ENCODE data around the gene DENND1C.

Gene DENND1C

DNA sequence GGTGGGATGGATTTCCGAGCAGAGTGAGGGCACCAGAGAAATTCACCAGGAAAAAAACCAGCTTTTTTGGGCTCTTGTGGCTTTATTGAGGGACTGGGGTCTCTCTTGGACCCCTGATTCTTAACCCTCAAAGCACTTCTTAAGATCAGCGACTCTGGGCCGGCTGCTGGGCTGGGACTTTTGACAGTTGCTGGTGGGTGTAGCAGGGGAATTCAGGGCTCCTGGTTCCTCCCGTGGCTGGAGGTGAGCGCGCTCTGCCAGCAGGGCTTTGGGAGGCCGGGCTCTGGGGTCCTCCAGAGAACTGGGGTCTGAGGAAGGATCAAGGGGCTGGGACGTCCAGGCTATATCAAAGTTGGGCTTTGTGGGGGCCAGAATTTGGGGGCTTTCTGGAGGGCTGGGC is 14.2 kb downstream of the DENND1C start:
- no peak for DNase-seq (ENCODE audit: low read depth in 2 of 2)
- H3K4me3 ChIP-seq (replicated peaks in 1 of 2; ENCODE audit: low read depth in 2 of 2, low read length in 2 of 2), result no peak overlapping the region
- TF ChIP-seq, protein P1, sequence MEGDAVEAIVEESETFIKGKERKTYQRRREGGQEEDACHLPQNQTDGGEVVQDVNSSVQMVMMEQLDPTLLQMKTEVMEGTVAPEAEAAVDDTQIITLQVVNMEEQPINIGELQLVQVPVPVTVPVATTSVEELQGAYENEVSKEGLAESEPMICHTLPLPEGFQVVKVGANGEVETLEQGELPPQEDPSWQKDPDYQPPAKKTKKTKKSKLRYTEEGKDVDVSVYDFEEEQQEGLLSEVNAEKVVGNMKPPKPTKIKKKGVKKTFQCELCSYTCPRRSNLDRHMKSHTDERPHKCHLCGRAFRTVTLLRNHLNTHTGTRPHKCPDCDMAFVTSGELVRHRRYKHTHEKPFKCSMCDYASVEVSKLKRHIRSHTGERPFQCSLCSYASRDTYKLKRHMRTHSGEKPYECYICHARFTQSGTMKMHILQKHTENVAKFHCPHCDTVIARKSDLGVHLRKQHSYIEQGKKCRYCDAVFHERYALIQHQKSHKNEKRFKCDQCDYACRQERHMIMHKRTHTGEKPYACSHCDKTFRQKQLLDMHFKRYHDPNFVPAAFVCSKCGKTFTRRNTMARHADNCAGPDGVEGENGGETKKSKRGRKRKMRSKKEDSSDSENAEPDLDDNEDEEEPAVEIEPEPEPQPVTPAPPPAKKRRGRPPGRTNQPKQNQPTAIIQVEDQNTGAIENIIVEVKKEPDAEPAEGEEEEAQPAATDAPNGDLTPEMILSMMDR (IDR thresholded peaks at IDR 0.05; ENCODE audit: low read depth, low read length), result no peak

DNA sequence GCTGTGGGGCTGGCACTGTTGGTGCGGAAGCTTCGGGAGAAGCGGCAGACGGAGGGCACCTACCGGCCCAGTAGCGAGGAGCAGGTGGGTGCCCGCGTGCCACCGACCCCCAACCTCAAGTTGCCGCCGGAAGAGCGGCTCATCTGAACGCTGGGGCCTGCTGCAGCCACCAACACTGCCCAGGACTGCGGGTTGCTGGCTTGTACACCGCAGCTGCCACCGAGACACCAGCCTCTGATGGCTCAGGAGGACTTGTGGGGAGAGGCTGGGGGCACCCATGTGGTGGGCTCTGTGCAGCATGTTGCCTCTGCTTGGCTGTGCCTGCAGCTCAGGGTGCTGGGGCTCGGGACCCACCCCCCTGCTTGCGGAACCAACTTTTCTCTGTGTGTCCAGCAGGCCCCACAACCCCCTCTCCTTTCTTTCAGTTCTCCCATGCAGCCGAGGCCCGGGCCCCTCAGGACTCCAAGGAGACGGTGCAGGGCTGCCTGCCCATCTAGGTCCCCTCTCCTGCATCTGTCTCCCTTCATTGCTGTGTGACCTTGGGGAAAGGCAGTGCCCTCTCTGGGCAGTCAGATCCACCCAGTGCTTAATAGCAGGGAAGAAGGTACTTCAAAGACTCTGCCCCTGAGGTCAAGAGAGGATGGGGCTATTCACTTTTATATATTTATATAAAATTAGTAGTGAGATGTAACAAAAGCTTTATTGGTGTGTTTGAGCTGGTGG is 14.9 kb downstream of the DENND1C start:
- TF ChIP-seq, protein P1 (IDR thresholded peaks at IDR 0.05; ENCODE audit: low read depth, low read length), result no peak
- no peak for DNase-seq (ENCODE audit: low read depth in 2 of 2)
- H3K4me3 ChIP-seq (replicated peaks in 1 of 2; ENCODE audit: low read depth in 2 of 2, low read length in 2 of 2), result no peak overlapping the region

DNA sequence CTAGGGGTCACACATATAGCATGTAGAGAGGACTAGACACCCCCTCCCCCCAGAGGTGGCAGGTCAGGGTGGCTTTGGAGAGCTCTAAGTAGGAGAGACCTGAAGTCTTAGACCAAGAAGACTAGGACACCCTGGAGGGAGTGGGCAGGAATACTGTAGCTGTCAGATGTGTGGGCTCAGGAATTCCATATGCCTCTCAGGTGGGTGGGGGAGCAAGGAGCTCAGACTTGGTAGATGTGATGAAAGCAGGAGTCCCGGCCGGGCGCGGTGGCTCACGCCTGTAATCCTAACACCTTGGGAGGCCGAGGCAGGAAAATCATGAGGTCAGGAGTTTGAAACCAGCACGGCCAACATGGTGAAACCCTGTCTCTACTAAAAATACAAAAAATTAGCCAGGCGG is 15.9 kb downstream of the DENND1C start:
- TF ChIP-seq, protein P1 (IDR thresholded peaks at IDR 0.05; ENCODE audit: low read depth, low read length), result no peak
- DNase-seq (ENCODE audit: low read depth in 2 of 2), result no peak
- H3K4me3 ChIP-seq (replicated peaks in 1 of 2; ENCODE audit: low read depth in 2 of 2, low read length in 2 of 2), result no peak overlapping the region

GRCh38 chr19:6465006-6465405 is 16.6 kb downstream of the DENND1C start:
- no peak overlapping the region for H3K4me3 ChIP-seq (replicated peaks in 1 of 2; ENCODE audit: low read depth in 2 of 2, low read length in 2 of 2)
- no peak for DNase-seq (ENCODE audit: low read depth in 2 of 2)
- TF ChIP-seq, protein P1 (IDR thresholded peaks at IDR 0.05; ENCODE audit: low read depth, low read length), result no peak

GRCh38 chr19:6464070-6464873 is 17.3 kb downstream of the DENND1C start, which contains the start of gene CRB3:
Gene CRB3 (plus strand): TSS chr19:6464271. CDS start chr19:6464702, 431 bp downstream.
- TF ChIP-seq, protein P1 (IDR thresholded peaks at IDR 0.05; ENCODE audit: low read depth, low read length), result no peak

GRCh38 chr19:6460099-6460884 is 21.3 kb downstream of the DENND1C start:
- TF ChIP-seq, protein P1 (IDR thresholded peaks at IDR 0.05; ENCODE audit: low read depth, low read length), result peak; percentile 36
- H3K4me3 ChIP-seq (replicated peaks in 1 of 2; ENCODE audit: low read depth in 2 of 2, low read length in 2 of 2), result peak overlapping the region; percentile 67 to 76
- DNase-seq (ENCODE audit: low read depth in 2 of 2), result peak; percentile 98

More at GRCh38 chr19:6464070-6464873, 17.3 kb downstream of the DENND1C start, which contains the start of gene CRB3:
- DNase-seq (ENCODE audit: low read depth in 2 of 2), result no peak
- no peak within 1 kb of the TSS for H3K4me3 ChIP-seq (replicated peaks in 1 of 2; ENCODE audit: low read depth in 2 of 2, low read length in 2 of 2)

Data from cardiac fibroblast (primary cell).